Gastroesophageal sphincter (tissue), 4 donors: Measurements from ENCODE around the gene DRD2. TPM values are rescaled to one million over a fixed set of nuclear protein-coding genes. Genes with fewer than 3 reads are reported as not detected.

Experiments used
- ATAC-seq: fragments of 150-250 bp; one replicate; pipeline ENCODE4 v1.9.1; 2016; ENCODE audit warnings: mild to moderate bottlenecking, moderate library complexity
- H3K27ac ChIP-seq, 4 donors: fragments of 200-600 bp; sonication (generic) in 3 of 4; 1 replicate in 3 of 4; 2 replicates in 1 of 4; pipeline ENCODE4 v1.5.1; 2016 to 2019
- H3K27me3 ChIP-seq: fragments of 200-600 bp; sonication (generic); one replicate; pipeline ENCODE4 v1.5.1; 2019
- H3K36me3 ChIP-seq, 2 donors: fragments of 200-600 bp; sonication (generic); one replicate each; pipeline ENCODE4 v1.5.1; 2019; ENCODE audit warnings: control low read depth in 1 of 2
- H3K4me1 ChIP-seq, 3 donors: fragments of 200-600 bp; sonication (generic); 1 replicate in 2 of 3; 2 replicates in 1 of 3; pipeline ENCODE4 v1.5.1; 2016 to 2019; ENCODE audit warnings: control low read depth in 2 of 3
- H3K4me3 ChIP-seq, 2 donors: fragments of 200-600 bp; sonication (generic); one replicate each; pipeline ENCODE4 v1.5.1; 2019; ENCODE audit warnings: mild to moderate bottlenecking in 1 of 2, moderate library complexity in 1 of 2
- H3K9me3 ChIP-seq, 3 donors: fragments of 200-600 bp; sonication (generic); one replicate each; pipeline ENCODE4 v1.5.1; 2017 to 2019; ENCODE audit warnings: control low read depth in 2 of 3
- EP300 ChIP-seq: sonication (generic); formaldehyde crosslinking; IDR thresholded peaks from one replicate; pipeline ENCODE4 v1.6.1; 2017; ENCODE audit warnings: antibody characterized with exemption, mild to moderate bottlenecking
- POLR2A ChIP-seq, 2 donors: fragments of 450-650 bp; IDR thresholded peaks; one replicate each; pipeline ENCODE4 v1.6.1; 2017; ENCODE audit warnings: antibody characterized with exemption in 2 of 2, mild to moderate bottlenecking in 2 of 2, moderate library complexity in 1 of 2
- POLR2AphosphoS5 ChIP-seq: sonication (generic); formaldehyde crosslinking; IDR thresholded peaks from one replicate; pipeline ENCODE4 v1.6.1; 2017; ENCODE audit warnings: antibody characterized with exemption
- WGBS, 2 donors: methylation state at CpG; one replicate each; pipeline ENCODE4 v1.1.5; 2018; ENCODE audit warnings: low coverage in 1 of 2; 5-methylcytosine and 5-hydroxymethylcytosine counted together
- total RNA-seq, 4 donors: library from RNA; depleted of rRNA; stranded (reverse); fragments of >200 nt; gene quantifications; one replicate each; pipeline ENCODE4 v1.1.0, GENCODE V29; 2016
- TF ChIP-seq, protein P1 (sequence below), 4 experiments: fragments of 200-600 bp in 2 of 4; fragments of 450-650 bp in 2 of 4; sonication (generic) in 1 of 4; IDR thresholded peaks; one replicate each; pipeline ENCODE4 v1.5.1; 2017 to 2019; ENCODE audit warnings: antibody characterized with exemption in 4 of 4, mild to moderate bottlenecking in 2 of 4, moderate library complexity in 2 of 4

Gene DRD2
- total RNA-seq, 4 donors from 2014 or later, result 0.13 to 0.35 TPM; not detected in 2

GRCh38 chr11:113468726-113469345, 6.4 kb downstream of the DRD2 start:
- TF ChIP-seq EP300, result no peak
- no peak for TF ChIP-seq POLR2A (IDR thresholded peaks at IDR 0.05)
- TF ChIP-seq, protein P1, sequence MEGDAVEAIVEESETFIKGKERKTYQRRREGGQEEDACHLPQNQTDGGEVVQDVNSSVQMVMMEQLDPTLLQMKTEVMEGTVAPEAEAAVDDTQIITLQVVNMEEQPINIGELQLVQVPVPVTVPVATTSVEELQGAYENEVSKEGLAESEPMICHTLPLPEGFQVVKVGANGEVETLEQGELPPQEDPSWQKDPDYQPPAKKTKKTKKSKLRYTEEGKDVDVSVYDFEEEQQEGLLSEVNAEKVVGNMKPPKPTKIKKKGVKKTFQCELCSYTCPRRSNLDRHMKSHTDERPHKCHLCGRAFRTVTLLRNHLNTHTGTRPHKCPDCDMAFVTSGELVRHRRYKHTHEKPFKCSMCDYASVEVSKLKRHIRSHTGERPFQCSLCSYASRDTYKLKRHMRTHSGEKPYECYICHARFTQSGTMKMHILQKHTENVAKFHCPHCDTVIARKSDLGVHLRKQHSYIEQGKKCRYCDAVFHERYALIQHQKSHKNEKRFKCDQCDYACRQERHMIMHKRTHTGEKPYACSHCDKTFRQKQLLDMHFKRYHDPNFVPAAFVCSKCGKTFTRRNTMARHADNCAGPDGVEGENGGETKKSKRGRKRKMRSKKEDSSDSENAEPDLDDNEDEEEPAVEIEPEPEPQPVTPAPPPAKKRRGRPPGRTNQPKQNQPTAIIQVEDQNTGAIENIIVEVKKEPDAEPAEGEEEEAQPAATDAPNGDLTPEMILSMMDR (IDR thresholded peaks at IDR 0.05), result no peak
- no peak for TF ChIP-seq POLR2AphosphoS5
- H3K4me1 ChIP-seq, result no peaks in the 10 kb centered on the region
- H3K9me3 ChIP-seq, result no peaks in the 10 kb centered on the region
- no peaks in the 10 kb centered on the region for H3K36me3 ChIP-seq
- H3K27me3 ChIP-seq, result peaks cover 61% of the 10 kb centered on the region
- H3K4me3 ChIP-seq, result no peak overlapping the region
- no peak for ATAC-seq
- H3K27ac ChIP-seq, result no peak overlapping the region
- WGBS, 2 donors, result 54 to 70% methylated on average over 6 to 8 of the region's 8 CpGs

DNA sequence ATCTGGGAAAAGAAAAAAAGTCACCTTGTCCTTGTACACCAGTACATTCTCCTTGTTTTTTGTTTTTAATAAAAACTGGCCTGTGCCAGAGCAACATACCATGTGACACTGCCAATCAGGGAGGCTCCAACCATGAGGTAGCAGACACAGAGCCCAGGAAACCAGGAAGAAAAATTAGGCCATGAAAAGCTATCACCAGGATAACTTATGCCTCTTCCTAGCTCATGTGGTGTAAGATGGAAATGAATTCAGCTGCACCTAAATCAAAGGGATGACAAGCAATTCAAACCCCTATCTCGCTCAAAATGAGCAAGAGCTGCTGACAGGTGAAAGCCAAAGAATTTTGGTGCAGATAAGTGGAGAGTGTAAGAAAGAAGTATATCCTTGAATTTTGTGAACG, 7.7 kb downstream of the DRD2 start:
- H3K36me3 ChIP-seq, result no peaks in the 10 kb centered on the region
- ATAC-seq, result no peak

DNA sequence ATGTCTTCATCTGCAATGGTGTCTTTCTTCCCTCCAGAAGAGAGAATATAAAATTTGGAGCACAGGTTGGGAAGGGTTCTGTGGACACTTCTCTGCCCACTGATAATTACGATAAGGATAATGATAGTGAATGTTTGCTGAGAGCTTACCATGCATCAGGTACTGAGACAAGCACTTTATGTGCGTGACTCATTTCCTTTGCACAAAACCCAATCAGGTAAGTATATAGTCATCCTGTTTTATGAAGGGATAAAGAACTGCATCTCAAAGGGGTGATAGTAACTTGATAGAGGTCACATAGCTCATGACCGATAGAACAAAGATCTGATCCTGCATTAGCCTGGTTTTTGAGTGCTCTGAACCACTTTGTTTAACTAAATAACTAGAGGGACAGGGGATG, 9.4 kb downstream of the DRD2 start:
- Histone ChIP-seq H3K9me3 (no peaks in the 10 kb centered on the region), H3K27ac (no peak overlapping the region), H3K36me3 (no peaks in the 10 kb centered on the region), H3K27me3 (peaks cover 36% of the 10 kb centered on the region), H3K4me1 (no peaks in the 10 kb centered on the region), H3K4me3 (no peak overlapping the region)
- 76 to 94% methylated on average over 2 to 3 of the region's 3 CpGs for WGBS, 2 donors
- TF ChIP-seq POLR2A (IDR thresholded peaks at IDR 0.05) (no peak), EP300 (no peak), POLR2AphosphoS5 (no peak)
- TF ChIP-seq, protein P1 (IDR thresholded peaks at IDR 0.05), result no peak
- no peak for ATAC-seq

More for the DNA sequence above, 7.7 kb downstream of the DRD2 start:
- Histone ChIP-seq H3K27ac (no peak overlapping the region), H3K4me1 (no peaks in the 10 kb centered on the region), H3K27me3 (peaks cover 49% of the 10 kb centered on the region), H3K4me3 (no peak overlapping the region), H3K9me3 (no peaks in the 10 kb centered on the region)
- TF ChIP-seq EP300, result no peak
- TF ChIP-seq POLR2A (IDR thresholded peaks at IDR 0.05), result no peak
- TF ChIP-seq POLR2AphosphoS5, result no peak
- TF ChIP-seq, protein P1 (IDR thresholded peaks at IDR 0.05), result no peak
- WGBS, 2 donors, result 45 to 64% methylated on average over 2 of the region's 2 CpGs

DNA sequence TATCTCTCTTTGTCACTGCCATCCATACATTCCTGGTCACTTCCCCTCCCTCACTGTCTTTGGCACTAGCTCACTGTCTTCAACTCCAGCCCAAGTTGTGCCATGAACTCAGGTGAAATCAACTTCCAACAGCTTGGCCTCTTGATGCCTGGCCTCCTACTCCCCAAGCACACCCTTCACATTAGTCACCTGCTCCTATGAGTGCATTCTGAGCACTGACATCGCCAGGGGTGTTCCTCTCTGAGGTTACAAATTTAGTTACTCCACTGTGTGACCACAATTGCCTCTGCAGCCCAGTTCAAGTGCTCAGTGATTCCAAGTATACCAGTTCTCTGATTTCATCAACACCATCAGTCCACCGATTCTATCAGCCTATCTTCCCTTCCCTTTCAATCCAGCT, 10.8 kb downstream of the DRD2 start:
- peaks cover 29% of the 10 kb centered on the region for H3K27me3 ChIP-seq
- no peaks in the 10 kb centered on the region for H3K36me3 ChIP-seq
- no peaks in the 10 kb centered on the region for H3K4me1 ChIP-seq
- no peak overlapping the region for H3K27ac ChIP-seq
- no peak for ATAC-seq
- TF ChIP-seq POLR2AphosphoS5 (no peak), POLR2A (IDR thresholded peaks at IDR 0.05) (no peak), EP300 (no peak)
- TF ChIP-seq, protein P1 (IDR thresholded peaks at IDR 0.05), result no peak
- H3K4me3 ChIP-seq, result no peak overlapping the region
- no peaks in the 10 kb centered on the region for H3K9me3 ChIP-seq
- 57 to 87% methylated on average over 2 of the region's 2 CpGs for WGBS, 2 donors

DNA sequence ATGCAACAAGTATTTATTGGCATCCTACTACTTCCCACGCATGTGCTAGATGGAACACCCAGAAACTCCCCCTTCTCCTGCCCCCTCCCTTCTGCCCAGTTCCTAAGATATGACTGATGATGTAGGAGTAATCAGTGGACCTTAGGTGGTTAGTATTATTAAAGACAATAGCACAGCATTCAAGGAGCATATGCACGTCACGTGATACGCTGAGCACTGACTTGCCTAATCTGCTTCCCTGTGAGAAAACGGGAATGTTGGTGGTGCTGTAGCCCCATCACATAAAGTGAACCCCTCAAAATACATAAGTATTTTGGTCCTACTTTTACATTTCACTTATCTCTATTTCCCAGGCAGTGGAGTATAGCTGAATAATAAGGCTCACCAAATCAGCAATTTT, 12.4 kb downstream of the DRD2 start:
- H3K27ac ChIP-seq, result no peak overlapping the region
- no peak for TF ChIP-seq POLR2A (IDR thresholded peaks at IDR 0.05)
- no peak for TF ChIP-seq EP300
- TF ChIP-seq, protein P1 (IDR thresholded peaks at IDR 0.05), result no peak
- no peak for TF ChIP-seq POLR2AphosphoS5
- H3K9me3 ChIP-seq, result no peaks in the 10 kb centered on the region
- H3K36me3 ChIP-seq, result no peaks in the 10 kb centered on the region
- ATAC-seq, result no peak
- 77 to 83% methylated on average over 5 of the region's 5 CpGs for WGBS, 2 donors
- peaks cover 18% of the 10 kb centered on the region for H3K27me3 ChIP-seq
- H3K4me3 ChIP-seq, result no peak overlapping the region
- no peaks in the 10 kb centered on the region for H3K4me1 ChIP-seq
